GM12878 (cell line): ENCODE results near the gene MAN2B2. TPM values are rescaled to one million over a fixed set of nuclear protein-coding genes. Genes with fewer than 3 reads are reported as not detected.

Experiments used
- ASH2L ChIP-seq: fragments of 300-600, 200-600 bp; sonication (generic); IDR thresholded peaks from 2 replicates; pipeline ENCODE4 v1.6.1; 2017; ENCODE audit warnings: low read depth, mild to moderate bottlenecking, borderline replicate concordance
- ATF7 ChIP-seq: fragments of 450-650 bp; IDR thresholded peaks from 2 replicates; pipeline ENCODE4 v1.6.1; 2016; ENCODE audit warnings: low read depth, mild to moderate bottlenecking
- BACH1 ChIP-seq: fragments of 450-650 bp; IDR thresholded peaks from 2 replicates; pipeline ENCODE4 v1.6.1; 2017; ENCODE audit warnings: mild to moderate bottlenecking, borderline replicate concordance
- BMI1 ChIP-seq: fragments of 450-650 bp; IDR thresholded peaks from 2 replicates; pipeline ENCODE4 v1.6.1; 2016; ENCODE audit warnings: mild to moderate bottlenecking, moderate library complexity, borderline replicate concordance
- CBX5 ChIP-seq: sonication (generic); IDR thresholded peaks from 2 replicates; pipeline ENCODE4 v1.6.1; 2016; ENCODE audit warnings: low read depth, moderate library complexity, mild to moderate bottlenecking, inconsistent platforms
- CHD4 ChIP-seq: fragments of 200-600 bp; sonication (generic); IDR thresholded peaks from 2 replicates; pipeline ENCODE4 v1.6.1; 2016; ENCODE audit warnings: mild to moderate bottlenecking
- EED ChIP-seq: sonication (generic); IDR thresholded peaks from 2 replicates; pipeline ENCODE4 v1.6.1; 2016; ENCODE audit warnings: antibody characterized with exemption, low read depth
- EGR1 ChIP-seq, 2 experiments: IDR thresholded peaks; 1 replicate in 1 of 2; 2 replicates in 1 of 2; pipeline ENCODE4 v1.6.1; 2011 to 2012; ENCODE audit warnings: low read depth in 2 of 2, low read length in 2 of 2, borderline replicate concordance in 1 of 2, mild to moderate bottlenecking in 1 of 2, moderate library complexity in 1 of 2
- HCFC1 ChIP-seq: fragments of 150-350 bp; IDR thresholded peaks from 2 replicates; pipeline ENCODE4 v1.6.1; 2014; ENCODE audit warnings: low read length
- HDAC2 ChIP-seq: fragments of 200-600 bp; sonication (generic); IDR thresholded peaks from 2 replicates; pipeline ENCODE4 v1.6.1; 2017
- IRF3 ChIP-seq: fragments of 450-650 bp; IDR thresholded peaks from 2 replicates; pipeline ENCODE4 v1.6.1; 2014; ENCODE audit warnings: mild to moderate bottlenecking
- KDM1A ChIP-seq: fragments of 200-600 bp; sonication (generic); IDR thresholded peaks from 2 replicates; pipeline ENCODE4 v1.6.1; 2016; ENCODE audit warnings: borderline replicate concordance
- MEF2B ChIP-seq: fragments of 450-650 bp; IDR thresholded peaks from 2 replicates; pipeline ENCODE4 v1.6.1; 2018; ENCODE audit warnings: mild to moderate bottlenecking, moderate library complexity; ENCODE audit not compliant: partially characterized antibody, poor library complexity, severe bottlenecking
- NFXL1 ChIP-seq: fragments of 450-650 bp; IDR thresholded peaks from 2 replicates; pipeline ENCODE4 v1.6.1; 2017; ENCODE audit warnings: antibody characterized with exemption, mild to moderate bottlenecking, borderline replicate concordance
- PAX8 ChIP-seq: fragments of 450-650 bp; IDR thresholded peaks from 2 replicates; pipeline ENCODE4 v1.6.1; 2017; ENCODE audit warnings: mild to moderate bottlenecking, moderate library complexity
- PML ChIP-seq: IDR thresholded peaks from 2 replicates; pipeline ENCODE4 v1.6.1; 2012; ENCODE audit warnings: low read length, inconsistent platforms
- POU2F2 ChIP-seq: IDR thresholded peaks from 3 replicates; pipeline ENCODE4 v1.6.1; 2011; ENCODE audit warnings: low read depth, mild to moderate bottlenecking, low read length, borderline replicate concordance
- RUNX3 ChIP-seq: IDR thresholded peaks from 2 replicates; pipeline ENCODE4 v1.6.1; 2012; ENCODE audit warnings: low read length, inconsistent platforms
- SIX5 ChIP-seq: IDR thresholded peaks from 2 replicates; pipeline ENCODE4 v1.6.1; 2011; ENCODE audit warnings: mild to moderate bottlenecking, low read depth, low read length, moderate library complexity; ENCODE audit not compliant: severe bottlenecking
- SREBF1 ChIP-seq: IDR thresholded peaks from 2 replicates; pipeline ENCODE4 v1.6.1; 2012; ENCODE audit warnings: mild to moderate bottlenecking, low read length
- SREBF2 ChIP-seq: IDR thresholded peaks from 2 replicates; pipeline ENCODE4 v1.6.1; 2012; ENCODE audit warnings: mild to moderate bottlenecking, low read length
- TARDBP ChIP-seq: IDR thresholded peaks from 2 replicates; pipeline ENCODE4 v1.6.1; 2016; ENCODE audit warnings: borderline replicate concordance
- TCF7 ChIP-seq: IDR thresholded peaks from 2 replicates; pipeline ENCODE4 v1.6.1; 2014; ENCODE audit warnings: antibody characterized with exemption, borderline replicate concordance
- ZBTB33 ChIP-seq: fragments of 450-650 bp; IDR thresholded peaks from 2 replicates; pipeline ENCODE4 v1.6.1; 2017; ENCODE audit warnings: mild to moderate bottlenecking
- ZNF384 ChIP-seq: IDR thresholded peaks from 2 replicates; pipeline ENCODE4 v1.6.1; 2012; ENCODE audit warnings: low read depth, mild to moderate bottlenecking, low read length, improper control_type of control experiment, borderline replicate concordance
- polyA plus RNA-seq, 11 experiments: library from polyadenylated mRNA; depleted of rRNA in 4 of 11; unstranded in 6 of 11; stranded (reverse) in 5 of 11; fragments of >200 nt; fragmentation: Nextera tagmentation in 4 of 11; fragmentation: Illumina TruSeq in 1 of 11; extraction: Ambion mirVana in 4 of 11; extraction: Trizol in 1 of 11; gene quantifications; 1 replicate in 1 of 11; 2 replicates in 10 of 11; pipeline versions ENCODE4 v1.2.1 to v1.2.3, GENCODE V29; 2011 to 2016; ENCODE audit warnings: inconsistent platforms in 2 of 11, missing spikeins in 2 of 11, low read depth in 1 of 11
- total RNA-seq, 4 experiments: library from RNA; depleted of rRNA in 3 of 4; stranded (reverse); fragments of >200 nt in 3 of 4; fragmentation: Illumina TruSeq in 1 of 4; extraction: Trizol in 1 of 4; gene quantifications; 2 replicates each; pipeline versions ENCODE4 v1.2.1 to v1.2.3, GENCODE V29; 2013 to 2021
- TF ChIP-seq, protein P1 (sequence below): fragments of 450-650 bp; conservative IDR thresholded peaks from 2 replicates; pipeline ENCODE4 v1.6.1; 2017; ENCODE audit warnings: mild to moderate bottlenecking, moderate library complexity
- TF ChIP-seq, protein P2 (sequence below): IDR thresholded peaks from 2 replicates; pipeline ENCODE4 v1.6.1; 2011; ENCODE audit warnings: low read depth, low read length, improper control_type of control experiment, borderline replicate concordance

The MAN2B2 gene
- total and polyA plus RNA-seq, 10 of the 15 experiments (the other 5 are each of a cell fraction or from before 2014, with no cell fraction given), result 0.47 to 14.5 (median 7.0) TPM

DNA sequence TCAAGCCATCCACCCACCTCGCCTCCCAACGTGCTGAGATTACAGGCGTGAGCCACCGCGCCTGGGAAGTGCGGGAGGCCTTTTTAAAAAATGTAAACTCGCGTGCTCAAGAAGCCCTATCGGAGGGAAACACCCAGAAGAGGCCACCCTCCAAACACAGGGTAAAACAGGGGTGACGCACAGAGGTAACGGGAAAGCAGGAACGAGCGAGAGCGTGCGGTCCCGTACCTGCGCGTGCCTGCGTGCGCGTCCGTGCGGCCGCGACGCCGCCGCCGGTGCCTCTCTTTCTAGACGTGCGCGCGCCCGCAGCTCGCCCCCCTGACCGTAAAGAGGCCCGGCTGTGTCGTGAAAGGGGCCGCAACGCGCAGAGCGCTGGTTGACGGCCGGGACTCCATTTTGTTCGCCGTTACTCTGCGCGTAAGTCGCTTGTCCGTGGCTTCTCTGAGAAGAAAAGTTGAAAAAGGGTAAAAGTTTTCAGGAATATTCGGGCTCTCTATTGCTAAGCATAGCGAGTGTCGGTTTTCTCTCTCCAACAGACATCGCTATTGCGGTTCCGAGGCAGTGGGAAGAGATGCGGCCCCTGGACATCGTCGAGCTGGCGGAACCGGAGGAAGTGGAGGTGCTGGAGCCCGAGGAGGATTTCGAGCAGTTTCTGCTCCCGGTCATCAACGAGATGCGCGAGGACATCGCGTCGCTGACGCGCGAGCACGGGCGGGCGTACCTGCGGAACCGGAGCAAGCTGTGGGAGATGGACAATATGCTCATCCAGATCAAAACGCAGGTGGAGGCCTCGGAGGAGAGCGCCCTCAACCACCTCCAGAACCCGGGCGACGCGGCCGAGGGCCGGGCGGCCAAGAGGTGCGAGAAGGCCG, 65.5 kb downstream of the MAN2B2 start, which contains the start of gene MRFAP1 (continued):
- TF ChIP-seq, protein P1, sequence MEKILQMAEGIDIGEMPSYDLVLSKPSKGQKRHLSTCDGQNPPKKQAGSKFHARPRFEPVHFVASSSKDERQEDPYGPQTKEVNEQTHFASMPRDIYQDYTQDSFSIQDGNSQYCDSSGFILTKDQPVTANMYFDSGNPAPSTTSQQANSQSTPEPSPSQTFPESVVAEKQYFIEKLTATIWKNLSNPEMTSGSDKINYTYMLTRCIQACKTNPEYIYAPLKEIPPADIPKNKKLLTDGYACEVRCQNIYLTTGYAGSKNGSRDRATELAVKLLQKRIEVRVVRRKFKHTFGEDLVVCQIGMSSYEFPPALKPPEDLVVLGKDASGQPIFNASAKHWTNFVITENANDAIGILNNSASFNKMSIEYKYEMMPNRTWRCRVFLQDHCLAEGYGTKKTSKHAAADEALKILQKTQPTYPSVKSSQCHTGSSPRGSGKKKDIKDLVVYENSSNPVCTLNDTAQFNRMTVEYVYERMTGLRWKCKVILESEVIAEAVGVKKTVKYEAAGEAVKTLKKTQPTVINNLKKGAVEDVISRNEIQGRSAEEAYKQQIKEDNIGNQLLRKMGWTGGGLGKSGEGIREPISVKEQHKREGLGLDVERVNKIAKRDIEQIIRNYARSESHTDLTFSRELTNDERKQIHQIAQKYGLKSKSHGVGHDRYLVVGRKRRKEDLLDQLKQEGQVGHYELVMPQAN, result peak; percentile 53; the same call in 1 of the 2 replicates
- TF ChIP-seq, protein P2, sequence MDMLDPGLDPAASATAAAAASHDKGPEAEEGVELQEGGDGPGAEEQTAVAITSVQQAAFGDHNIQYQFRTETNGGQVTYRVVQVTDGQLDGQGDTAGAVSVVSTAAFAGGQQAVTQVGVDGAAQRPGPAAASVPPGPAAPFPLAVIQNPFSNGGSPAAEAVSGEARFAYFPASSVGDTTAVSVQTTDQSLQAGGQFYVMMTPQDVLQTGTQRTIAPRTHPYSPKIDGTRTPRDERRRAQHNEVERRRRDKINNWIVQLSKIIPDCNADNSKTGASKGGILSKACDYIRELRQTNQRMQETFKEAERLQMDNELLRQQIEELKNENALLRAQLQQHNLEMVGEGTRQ, result no peak
- no peak for TF ChIP-seq ASH2L
- peak; percentile 39 to 99; a peak in 2 of 3 replicates for TF ChIP-seq EGR1 (IDR thresholded peaks at IDR 0.05; ENCODE audit: borderline replicate concordance in 1 of 2, low read depth in 2 of 2, low read length in 2 of 2)
- TF ChIP-seq RUNX3, result peak; percentile 54; the same call in 1 of the 2 replicates
- TF ChIP-seq PML, result peak; percentile 91
- TF ChIP-seq NFXL1, result no peak
- TF ChIP-seq BMI1, result no peak
- no peak for TF ChIP-seq PAX8
- TF ChIP-seq CBX5, result 0 out of 2 replicates have a peak, but pooled peaks have one; percentile 24
- no peak for TF ChIP-seq BACH1
- TF ChIP-seq SIX5, result no peak
- TF ChIP-seq CHD4, result no peak
- TF ChIP-seq IRF3, result no peak
- TF ChIP-seq ZBTB33, result no peak
- TF ChIP-seq SREBF2, result no peak
- no peak for TF ChIP-seq KDM1A
- no peak for TF ChIP-seq ATF7
- TF ChIP-seq HDAC2, result no peak
- TF ChIP-seq EED, result no peak
- no peak for TF ChIP-seq SREBF1
- TF ChIP-seq ZNF384, result no peak
- peak; percentile 66 for TF ChIP-seq HCFC1
- peak; percentile 21 for TF ChIP-seq MEF2B
- no peak for TF ChIP-seq POU2F2
- 0 out of 2 replicates have a peak, but pooled peaks have one; percentile 24 for TF ChIP-seq TARDBP
- no peak for TF ChIP-seq TCF7
